SK-N-SH treated with all-trans-retinoic acid at 6 μM for 48 hours (cell line): ENCODE results near the gene PSPH.
"Not testable (repeated sequence)": the region's sequence is repeated elsewhere in the genome, so short reads cannot be mapped to it uniquely, and the experiment has no call there.

Experiments used
- ATAC-seq: fragments of 200-7000 bp; cut with Tn5 transposase; 3 replicates; pipeline ENCODE4 v1.9.1; 2020; ENCODE audit warnings: mild to moderate bottlenecking, moderate library complexity
- BACH2 ChIP-seq: fragments of 250-450 bp; sonication (Bioruptor Pico); IDR thresholded peaks from 2 replicates; pipeline ENCODE4 v1.9.0; 2021; ENCODE audit warnings: mild to moderate bottlenecking, borderline replicate concordance
- CSRNP3 ChIP-seq: fragments of 250-450 bp; sonication (Bioruptor Pico); IDR thresholded peaks from 2 replicates; pipeline ENCODE4 v1.5.1; 2021; ENCODE audit warnings: mild to moderate bottlenecking, moderate library complexity
- GLIS3 ChIP-seq: fragments of 250-450 bp; sonication (Bioruptor Pico); IDR thresholded peaks from 2 replicates; pipeline ENCODE4 v1.5.0; 2020; ENCODE audit warnings: mild to moderate bottlenecking, moderate library complexity
- OSR1 ChIP-seq: fragments of 250-450 bp; sonication (Bioruptor Pico); IDR thresholded peaks from 2 replicates; pipeline ENCODE4 v1.8.0; 2022; ENCODE audit warnings: moderate library complexity, mild to moderate bottlenecking, inconsistent platforms
- TCF4 ChIP-seq: fragments of 250-450 bp; sonication (Bioruptor Pico); IDR thresholded peaks from 2 replicates; pipeline ENCODE4 v1.8.0; 2021; ENCODE audit warnings: mild to moderate bottlenecking, moderate library complexity, borderline replicate concordance
- ZFP3 ChIP-seq: fragments of 250-450 bp; sonication (Bioruptor Pico); IDR thresholded peaks from 2 replicates; pipeline ENCODE4 v1.5.0; 2020; ENCODE audit warnings: mild to moderate bottlenecking, moderate library complexity
- ZNF565 ChIP-seq: fragments of 450-650 bp; formaldehyde crosslinking; conservative IDR thresholded peaks from 2 replicates; pipeline ENCODE4 v1.5.0; 2020; ENCODE audit warnings: low read depth, mild to moderate bottlenecking, moderate library complexity
- TF ChIP-seq, protein P1 (sequence below): fragments of 250-450 bp; sonication (Bioruptor Pico); IDR thresholded peaks from 2 replicates; pipeline ENCODE4 v1.8.0; 2021; ENCODE audit warnings: low read depth, mild to moderate bottlenecking, moderate library complexity, borderline replicate concordance
- TF ChIP-seq, protein P2 (sequence below): fragments of 250-450 bp; sonication (Bioruptor Pico); IDR thresholded peaks from 2 replicates; pipeline ENCODE4 v1.5.1; 2020; ENCODE audit warnings: low read depth, mild to moderate bottlenecking, moderate library complexity
- TF ChIP-seq, protein P3 (sequence below): fragments of 250-450 bp; sonication (Bioruptor Pico); IDR thresholded peaks from 2 replicates; pipeline ENCODE4 v1.5.0; 2020; ENCODE audit warnings: mild to moderate bottlenecking, moderate library complexity
- TF ChIP-seq, protein P4 (sequence below): fragments of 250-450 bp; sonication (Bioruptor Pico); IDR thresholded peaks from 2 replicates; pipeline ENCODE4 v1.8.0; 2020; ENCODE audit warnings: mild to moderate bottlenecking, moderate library complexity, borderline replicate concordance

The PSPH gene

DNA sequence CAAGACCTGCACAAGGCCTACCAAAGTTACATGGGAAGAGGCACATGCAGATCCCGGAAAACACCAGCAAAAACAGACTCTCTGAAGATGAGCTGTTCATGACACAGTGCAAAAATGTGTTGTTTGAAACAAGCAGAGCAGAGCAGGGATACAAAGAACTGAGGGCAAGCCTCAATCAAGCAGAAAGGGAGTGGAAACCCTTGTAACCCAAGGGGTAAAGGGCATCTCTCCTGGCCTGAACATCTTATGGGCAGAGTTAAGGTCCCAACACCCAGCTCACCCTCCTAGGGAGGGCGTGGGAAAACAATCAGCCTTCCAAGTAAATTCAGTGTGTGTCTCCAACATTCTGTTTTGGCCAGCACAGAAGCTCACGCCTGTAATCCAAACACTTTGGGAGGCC is 10.5 kb downstream of the PSPH start:
- TF ChIP-seq, protein P1, sequence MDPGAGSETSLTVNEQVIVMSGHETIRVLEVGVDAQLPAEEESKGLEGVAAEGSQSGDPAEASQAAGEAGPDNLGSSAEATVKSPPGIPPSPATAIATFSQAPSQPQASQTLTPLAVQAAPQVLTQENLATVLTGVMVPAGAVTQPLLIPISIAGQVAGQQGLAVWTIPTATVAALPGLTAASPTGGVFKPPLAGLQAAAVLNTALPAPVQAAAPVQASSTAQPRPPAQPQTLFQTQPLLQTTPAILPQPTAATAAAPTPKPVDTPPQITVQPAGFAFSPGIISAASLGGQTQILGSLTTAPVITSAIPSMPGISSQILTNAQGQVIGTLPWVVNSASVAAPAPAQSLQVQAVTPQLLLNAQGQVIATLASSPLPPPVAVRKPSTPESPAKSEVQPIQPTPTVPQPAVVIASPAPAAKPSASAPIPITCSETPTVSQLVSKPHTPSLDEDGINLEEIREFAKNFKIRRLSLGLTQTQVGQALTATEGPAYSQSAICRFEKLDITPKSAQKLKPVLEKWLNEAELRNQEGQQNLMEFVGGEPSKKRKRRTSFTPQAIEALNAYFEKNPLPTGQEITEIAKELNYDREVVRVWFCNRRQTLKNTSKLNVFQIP (CRISPR knock-in tag), result no peak
- TF ChIP-seq CSRNP3 (no peak), OSR1 (CRISPR knock-in tag) (no peak)
- TF ChIP-seq, all 23 proteins: peak for 0
- ATAC-seq, result no peak

GRCh38 chr7:56033671-56034432 is 17.4 kb downstream of the PSPH start:
- peak; percentile 96 for ATAC-seq
- TF ChIP-seq, protein P2, sequence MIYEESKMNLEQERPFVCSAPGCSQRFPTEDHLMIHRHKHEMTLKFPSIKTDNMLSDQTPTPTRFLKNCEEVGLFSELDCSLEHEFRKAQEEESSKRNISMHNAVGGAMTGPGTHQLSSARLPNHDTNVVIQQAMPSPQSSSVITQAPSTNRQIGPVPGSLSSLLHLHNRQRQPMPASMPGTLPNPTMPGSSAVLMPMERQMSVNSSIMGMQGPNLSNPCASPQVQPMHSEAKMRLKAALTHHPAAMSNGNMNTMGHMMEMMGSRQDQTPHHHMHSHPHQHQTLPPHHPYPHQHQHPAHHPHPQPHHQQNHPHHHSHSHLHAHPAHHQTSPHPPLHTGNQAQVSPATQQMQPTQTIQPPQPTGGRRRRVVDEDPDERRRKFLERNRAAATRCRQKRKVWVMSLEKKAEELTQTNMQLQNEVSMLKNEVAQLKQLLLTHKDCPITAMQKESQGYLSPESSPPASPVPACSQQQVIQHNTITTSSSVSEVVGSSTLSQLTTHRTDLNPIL (CRISPR knock-in tag), result 0 out of 2 replicates have a peak, but pooled peaks have one; percentile 43
- TF ChIP-seq, protein P3, sequence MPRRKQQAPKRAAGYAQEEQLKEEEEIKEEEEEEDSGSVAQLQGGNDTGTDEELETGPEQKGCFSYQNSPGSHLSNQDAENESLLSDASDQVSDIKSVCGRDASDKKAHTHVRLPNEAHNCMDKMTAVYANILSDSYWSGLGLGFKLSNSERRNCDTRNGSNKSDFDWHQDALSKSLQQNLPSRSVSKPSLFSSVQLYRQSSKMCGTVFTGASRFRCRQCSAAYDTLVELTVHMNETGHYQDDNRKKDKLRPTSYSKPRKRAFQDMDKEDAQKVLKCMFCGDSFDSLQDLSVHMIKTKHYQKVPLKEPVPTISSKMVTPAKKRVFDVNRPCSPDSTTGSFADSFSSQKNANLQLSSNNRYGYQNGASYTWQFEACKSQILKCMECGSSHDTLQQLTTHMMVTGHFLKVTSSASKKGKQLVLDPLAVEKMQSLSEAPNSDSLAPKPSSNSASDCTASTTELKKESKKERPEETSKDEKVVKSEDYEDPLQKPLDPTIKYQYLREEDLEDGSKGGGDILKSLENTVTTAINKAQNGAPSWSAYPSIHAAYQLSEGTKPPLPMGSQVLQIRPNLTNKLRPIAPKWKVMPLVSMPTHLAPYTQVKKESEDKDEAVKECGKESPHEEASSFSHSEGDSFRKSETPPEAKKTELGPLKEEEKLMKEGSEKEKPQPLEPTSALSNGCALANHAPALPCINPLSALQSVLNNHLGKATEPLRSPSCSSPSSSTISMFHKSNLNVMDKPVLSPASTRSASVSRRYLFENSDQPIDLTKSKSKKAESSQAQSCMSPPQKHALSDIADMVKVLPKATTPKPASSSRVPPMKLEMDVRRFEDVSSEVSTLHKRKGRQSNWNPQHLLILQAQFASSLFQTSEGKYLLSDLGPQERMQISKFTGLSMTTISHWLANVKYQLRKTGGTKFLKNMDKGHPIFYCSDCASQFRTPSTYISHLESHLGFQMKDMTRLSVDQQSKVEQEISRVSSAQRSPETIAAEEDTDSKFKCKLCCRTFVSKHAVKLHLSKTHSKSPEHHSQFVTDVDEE, result 0 out of 2 replicates have a peak, but pooled peaks have one; percentile 6
- TF ChIP-seq TCF4 (CRISPR knock-in tag) (no peak), ZNF565 (CRISPR knock-in tag) (no peak), BACH2 (CRISPR knock-in tag) (no peak), CSRNP3 (no peak), ZFP3 (CRISPR knock-in tag) (no peak)
- TF ChIP-seq, protein P4, sequence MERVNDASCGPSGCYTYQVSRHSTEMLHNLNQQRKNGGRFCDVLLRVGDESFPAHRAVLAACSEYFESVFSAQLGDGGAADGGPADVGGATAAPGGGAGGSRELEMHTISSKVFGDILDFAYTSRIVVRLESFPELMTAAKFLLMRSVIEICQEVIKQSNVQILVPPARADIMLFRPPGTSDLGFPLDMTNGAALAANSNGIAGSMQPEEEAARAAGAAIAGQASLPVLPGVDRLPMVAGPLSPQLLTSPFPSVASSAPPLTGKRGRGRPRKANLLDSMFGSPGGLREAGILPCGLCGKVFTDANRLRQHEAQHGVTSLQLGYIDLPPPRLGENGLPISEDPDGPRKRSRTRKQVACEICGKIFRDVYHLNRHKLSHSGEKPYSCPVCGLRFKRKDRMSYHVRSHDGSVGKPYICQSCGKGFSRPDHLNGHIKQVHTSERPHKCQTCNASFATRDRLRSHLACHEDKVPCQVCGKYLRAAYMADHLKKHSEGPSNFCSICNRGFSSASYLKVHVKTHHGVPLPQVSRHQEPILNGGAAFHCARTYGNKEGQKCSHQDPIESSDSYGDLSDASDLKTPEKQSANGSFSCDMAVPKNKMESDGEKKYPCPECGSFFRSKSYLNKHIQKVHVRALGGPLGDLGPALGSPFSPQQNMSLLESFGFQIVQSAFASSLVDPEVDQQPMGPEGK (CRISPR knock-in tag), result peak; percentile 97
- TF ChIP-seq, all 23 proteins: peak for 3

GRCh38 chr7:56032578-56032977 is 18.7 kb downstream of the PSPH start:
- not testable (repeated sequence) for ATAC-seq

DNA sequence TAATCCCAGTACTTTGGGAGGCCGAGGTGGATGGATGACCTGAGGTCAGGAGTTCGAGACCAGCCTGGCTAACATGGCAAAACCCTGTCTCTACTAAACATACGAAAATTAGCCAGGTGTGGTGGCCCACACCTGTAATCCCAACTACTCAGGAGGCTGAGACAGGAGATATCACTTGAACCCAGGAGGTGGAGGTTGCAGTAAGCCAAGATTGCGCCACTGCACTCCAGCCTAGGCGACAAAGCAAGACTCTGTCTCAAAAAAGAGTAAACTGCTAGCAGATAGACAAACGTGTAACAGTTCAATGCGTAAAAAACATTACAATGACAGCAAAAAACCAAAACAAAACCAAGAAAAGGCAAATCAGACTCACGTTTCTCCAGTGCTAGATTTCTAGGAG is 19.7 kb downstream of the PSPH start:
- not testable (repeated sequence) for ATAC-seq

GRCh38 chr7:56030340-56030739 is 20.9 kb downstream of the PSPH start:
- peak; percentile 84 for TF ChIP-seq TCF4 (CRISPR knock-in tag)
- TF ChIP-seq GLIS3 (CRISPR knock-in tag), result no peak
- TF ChIP-seq, protein P3, result 0 out of 2 replicates have a peak, but pooled peaks have one; percentile 48
- TF ChIP-seq, all 23 proteins: peak for 2
- no peak for ATAC-seq
